IMR-90 (cell line): ENCODE data around the gene PSMC4. TPM values are rescaled to one million over a fixed set of nuclear protein-coding genes. Genes with fewer than 3 reads are reported as not detected.
"Not testable (repeated sequence)": the region's sequence is repeated elsewhere in the genome, so short reads cannot be mapped to it uniquely, and the experiment has no call there.

Experiments
- ATAC-seq: fragments of 200-7000 bp; cut with Tn5 transposase; 2 replicates; pipeline ENCODE4 v1.9.1; 2020; ENCODE audit warnings: low read depth, mild to moderate bottlenecking, moderate library complexity
- BruUV-seq: library from RNA; stranded (reverse); fragments of 400-500 nt; replicated peaks from 2 replicates; lab custom pipeline; 2021; lab: Mats Ljungman, UMichigan
- CTCF ChIA-PET: fragments of 300-600 bp; formaldehyde crosslinking; extraction: SDS; loops from one replicate; lab custom pipeline; 2021; ENCODE audit warnings: antibody characterized with exemption; lab: Yijun Ruan, JAX
- POLR2A ChIA-PET: fragments of 300-600 bp; sonication (Branson Sonifier 250); formaldehyde crosslinking; loops from one replicate; lab custom pipeline; 2022; ENCODE audit warnings: antibody characterized with exemption; ENCODE audit not compliant: unreplicated experiment; lab: Charles Lee
- DNase-seq: peaks from one replicate; pipeline ENCODE4 v3.0.0; 2013
- H2AFZ ChIP-seq: replicated peaks from 2 replicates; pipeline ENCODE3; 2013; ENCODE audit warnings: low read length, mild to moderate bottlenecking; ENCODE audit not compliant: poor library complexity
- H2AK5ac ChIP-seq: 2 replicates; pipeline ENCODE4 v1.6.1; 2013; ENCODE audit warnings: low read depth, low read length, inconsistent platforms
- H2AK9ac ChIP-seq: replicated peaks from 2 replicates; pipeline ENCODE3; 2013; ENCODE audit warnings: mild to moderate bottlenecking, low read depth, low read length, moderate library complexity; ENCODE audit not compliant: poor library complexity
- H2BK120ac ChIP-seq: 2 replicates; pipeline ENCODE4 v1.6.1; 2013; ENCODE audit warnings: low read depth, low read length, inconsistent platforms
- H2BK15ac ChIP-seq: 3 replicates; pipeline ENCODE4 v1.6.1; 2013; ENCODE audit warnings: low read depth, low read length, inconsistent platforms
- H2BK20ac ChIP-seq: 2 replicates; pipeline ENCODE4 v1.6.1; 2013; ENCODE audit warnings: low read depth, mild to moderate bottlenecking, inconsistent platforms, low read length, moderate library complexity
- H2BK5ac ChIP-seq: 2 replicates; pipeline ENCODE4 v1.6.1; 2013; ENCODE audit warnings: mild to moderate bottlenecking, low read depth, low read length, inconsistent platforms; ENCODE audit not compliant: poor library complexity, severe bottlenecking
- H3K14ac ChIP-seq: replicated peaks from 2 replicates; pipeline ENCODE4 v1.6.1; 2013; ENCODE audit warnings: low read depth, low read length, inconsistent platforms
- H3K18ac ChIP-seq: 2 replicates; pipeline ENCODE4 v1.6.1; 2013; ENCODE audit warnings: low read depth, low read length, control low read depth
- H3K23ac ChIP-seq: 2 replicates; pipeline ENCODE4 v1.6.1; 2013; ENCODE audit warnings: low read depth, low read length, inconsistent platforms
- H3K27ac ChIP-seq: 2 replicates; pipeline ENCODE4 v1.5.1; 2013; ENCODE audit warnings: mild to moderate bottlenecking, control low read depth, low read length; ENCODE audit not compliant: insufficient read depth
- H3K27me3 ChIP-seq: 2 replicates; pipeline ENCODE4 v1.6.1; 2013; ENCODE audit warnings: low read length; ENCODE audit not compliant: control insufficient read depth, insufficient read depth
- H3K36me3 ChIP-seq: 2 replicates; pipeline ENCODE4 v1.6.1; 2013; ENCODE audit warnings: low read length, mixed read lengths; ENCODE audit not compliant: control insufficient read depth, insufficient read depth
- H3K4ac ChIP-seq: 2 replicates; pipeline ENCODE4 v1.6.1; 2013; ENCODE audit warnings: low read depth, low read length, inconsistent platforms
- H3K4me1 ChIP-seq: 2 replicates; pipeline ENCODE4 v1.6.1; 2013; ENCODE audit warnings: low read length, mixed read lengths; ENCODE audit not compliant: control insufficient read depth, insufficient read depth
- H3K4me2 ChIP-seq: 2 replicates; pipeline ENCODE4 v1.6.1; 2013; ENCODE audit warnings: low read depth, mild to moderate bottlenecking, control low read depth, low read length, moderate library complexity
- H3K4me3 ChIP-seq: 2 replicates; pipeline ENCODE4 v1.5.1; 2013; ENCODE audit warnings: low read depth, mild to moderate bottlenecking, control low read depth, low read length, moderate library complexity; ENCODE audit not compliant: insufficient read depth
- H3K56ac ChIP-seq: 2 replicates; pipeline ENCODE4 v1.6.1; 2013; ENCODE audit warnings: low read length, inconsistent platforms; ENCODE audit not compliant: insufficient read depth; ENCODE audit errors: extremely low read depth
- H3K79me1 ChIP-seq, 2 experiments: 2 replicates each; pipeline ENCODE4 v1.6.1; 2013; ENCODE audit warnings: low read length in 2 of 2, inconsistent platforms in 1 of 2, low read depth in 1 of 2
- H3K9ac ChIP-seq: 2 replicates; pipeline ENCODE4 v1.6.1; 2013; ENCODE audit warnings: low read depth, low read length, control low read depth
- H3K9me1 ChIP-seq: 2 replicates; pipeline ENCODE4 v1.6.1; 2013; ENCODE audit warnings: low read length, inconsistent platforms; ENCODE audit not compliant: insufficient read depth
- H3K9me3 ChIP-seq: 2 replicates; pipeline ENCODE4 v1.6.1; 2013; ENCODE audit warnings: low read length; ENCODE audit not compliant: control insufficient read depth, insufficient read depth
- H4K20me1 ChIP-seq: 2 replicates; pipeline ENCODE4 v1.6.1; 2013; ENCODE audit warnings: low read length, inconsistent platforms; ENCODE audit not compliant: insufficient read depth
- H4K5ac ChIP-seq: 2 replicates; pipeline ENCODE4 v1.6.1; 2013; ENCODE audit warnings: mild to moderate bottlenecking, low read depth, low read length, control low read depth
- H4K8ac ChIP-seq, 2 experiments: 2 replicates each; pipeline ENCODE4 v1.6.1; 2013; ENCODE audit warnings: low read depth in 2 of 2, low read length in 2 of 2, control low read depth in 1 of 2, inconsistent platforms in 1 of 2
- H4K91ac ChIP-seq: 2 replicates; pipeline ENCODE4 v1.6.1; 2013; ENCODE audit warnings: low read depth, low read length, inconsistent platforms; ENCODE audit not compliant: insufficient read depth
- WGBS, 2 experiments: methylation state at CpG; one replicate each; pipeline versions ENCODE4 v1.1.5 to v1.1.7; 2013; ENCODE audit warnings: missing lambda C conversion rate in 2 of 2; ENCODE audit not compliant: insufficient read length in 1 of 2; ENCODE audit errors: extremely low coverage in 2 of 2; 5-methylcytosine and 5-hydroxymethylcytosine counted together
- dilution Hi-C: fragments of 300-500 bp; cut with HindIII; formaldehyde crosslinking; loops from one replicate; pipeline ENCODE4 v1.14.3; 2018; ENCODE audit warnings: low sequenced_read_pairs; ENCODE audit not compliant: unreplicated experiment
- in situ Hi-C: fragments of 300-500 bp; cut with MboI; formaldehyde crosslinking; loops from 3 replicates; pipeline ENCODE4 v1.14.3; 2019; ENCODE audit warnings: low sequenced_read_pairs, inconsistent platforms, mixed read lengths
- intact Hi-C: fragments of 100-400 bp; cut with micrococcal nuclease; formaldehyde crosslinking; loops from 2 replicates; pipeline ENCODE4 v1.10.0; 2022
- polyA plus RNA-seq, 3 experiments: library from polyadenylated mRNA; depleted of rRNA; stranded (reverse); fragments of >200 nt; gene quantifications; 2 replicates each; pipeline ENCODE4 v1.2.3, GENCODE V29; 2012; ENCODE audit warnings: low replicate concordance in 1 of 3
- total RNA-seq: library from RNA; depleted of rRNA; stranded (reverse); fragments of >200 nt; gene quantifications from 2 replicates; pipeline ENCODE4 v1.2.3, GENCODE V29; 2012

Gene PSMC4
- total and polyA plus RNA-seq, 2 of the 4 experiments (the other 2 are of a cell fraction): 148 to 216 TPM

DNA sequence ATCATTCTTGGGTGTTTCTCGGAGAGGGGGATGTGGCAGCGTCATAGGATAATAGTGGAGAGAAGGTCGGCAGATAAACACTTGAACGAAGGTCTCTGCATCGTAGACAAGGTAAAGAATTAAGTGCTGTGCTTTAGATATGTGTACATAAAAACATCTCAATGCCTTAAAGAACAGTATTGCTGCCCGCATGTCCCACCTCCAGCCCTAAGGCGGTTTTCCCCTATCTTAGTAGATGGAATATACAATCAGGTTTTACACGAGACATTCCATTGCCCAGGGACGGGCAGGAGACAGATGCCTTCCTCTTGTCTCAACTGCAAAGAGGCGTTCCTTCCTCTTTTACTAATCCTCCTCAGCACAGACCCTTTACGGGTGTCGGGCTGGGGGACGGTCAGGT lies 11.6 kb upstream of the PSMC4 start:
- H3K79me1 ChIP-seq, H3K9me1 ChIP-seq, H2BK5ac ChIP-seq, H3K27ac ChIP-seq, POLR2A ChIA-PET, H3K4me3 ChIP-seq, dilution Hi-C loops, H2BK120ac ChIP-seq, H3K4me1 ChIP-seq, DNase-seq, H2AK5ac ChIP-seq, H4K91ac ChIP-seq, H3K27me3 ChIP-seq, H3K4me2 ChIP-seq, BruUV-seq, H3K9ac ChIP-seq, intact Hi-C loops, H2AK9ac ChIP-seq, H4K5ac ChIP-seq, H2BK15ac ChIP-seq, H2AFZ ChIP-seq, ATAC-seq, H3K14ac ChIP-seq, H3K56ac ChIP-seq, H2BK20ac ChIP-seq, CTCF ChIA-PET, H3K23ac ChIP-seq, in situ Hi-C loops, H3K36me3 ChIP-seq, H3K18ac ChIP-seq, H3K9me3 ChIP-seq, H4K8ac ChIP-seq, H4K20me1 ChIP-seq, H3K4ac ChIP-seq: not testable (repeated sequence)
- WGBS, 2 experiments: no CpG with 5 or more reads among the region's 13 CpGs
